ENCODE measurements around the gene GTSE1. TPM values are rescaled to one million over a fixed set of nuclear protein-coding genes. Genes with fewer than 3 reads are reported as not detected.

GTSE1 gene
- total RNA-seq, 1 donor from 2014 or later, result 16.7 TPM

DNA sequence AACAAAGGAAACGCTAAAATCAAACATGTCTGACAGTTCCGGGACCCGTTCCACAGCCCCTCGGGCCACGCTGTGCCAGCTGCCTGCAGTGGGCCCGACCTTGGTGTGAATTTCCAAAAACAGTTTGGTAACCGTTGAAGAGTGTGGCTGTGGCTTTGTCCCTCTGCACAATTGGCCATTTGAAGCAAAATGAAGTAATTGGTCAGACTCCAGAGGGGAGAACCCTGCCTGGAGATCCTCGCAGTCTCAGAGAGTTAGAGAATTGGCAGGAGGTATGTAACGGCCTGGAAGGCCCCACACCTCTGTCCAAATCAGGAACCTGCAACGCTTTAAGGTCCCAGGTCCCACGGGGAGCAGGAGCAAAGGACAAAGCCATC is 65.1 kb downstream of the GTSE1 start:
- H3K9me3 Mint-ChIP-seq, result peaks cover 7% of the 10 kb centered on the region
- H3K4me1 Mint-ChIP-seq, result no peaks in the 10 kb centered on the region
- no peaks in the 10 kb centered on the region for H3K27me3 Mint-ChIP-seq (ENCODE audit: low read depth)
- no peak for DNase-seq (ENCODE audit: low spot score in 2 of 2, unreplicated experiment in 2 of 2)
- peaks cover 31% of the 10 kb centered on the region for H3K36me3 Mint-ChIP-seq
- H3K4me3 Mint-ChIP-seq, result no peak overlapping the region
- no peak overlapping the region for H3K27ac Mint-ChIP-seq
- TF ChIP-seq, protein P1, sequence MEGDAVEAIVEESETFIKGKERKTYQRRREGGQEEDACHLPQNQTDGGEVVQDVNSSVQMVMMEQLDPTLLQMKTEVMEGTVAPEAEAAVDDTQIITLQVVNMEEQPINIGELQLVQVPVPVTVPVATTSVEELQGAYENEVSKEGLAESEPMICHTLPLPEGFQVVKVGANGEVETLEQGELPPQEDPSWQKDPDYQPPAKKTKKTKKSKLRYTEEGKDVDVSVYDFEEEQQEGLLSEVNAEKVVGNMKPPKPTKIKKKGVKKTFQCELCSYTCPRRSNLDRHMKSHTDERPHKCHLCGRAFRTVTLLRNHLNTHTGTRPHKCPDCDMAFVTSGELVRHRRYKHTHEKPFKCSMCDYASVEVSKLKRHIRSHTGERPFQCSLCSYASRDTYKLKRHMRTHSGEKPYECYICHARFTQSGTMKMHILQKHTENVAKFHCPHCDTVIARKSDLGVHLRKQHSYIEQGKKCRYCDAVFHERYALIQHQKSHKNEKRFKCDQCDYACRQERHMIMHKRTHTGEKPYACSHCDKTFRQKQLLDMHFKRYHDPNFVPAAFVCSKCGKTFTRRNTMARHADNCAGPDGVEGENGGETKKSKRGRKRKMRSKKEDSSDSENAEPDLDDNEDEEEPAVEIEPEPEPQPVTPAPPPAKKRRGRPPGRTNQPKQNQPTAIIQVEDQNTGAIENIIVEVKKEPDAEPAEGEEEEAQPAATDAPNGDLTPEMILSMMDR (IDR thresholded peaks at IDR 0.05; ENCODE audit: unreplicated experiment), result no peak

GRCh38 chr22:46362203-46362933 is 65.7 kb downstream of the GTSE1 start:
- Mint-ChIP-seq H3K4me3 (no peak overlapping the region), H3K36me3 (peaks cover 31% of the 10 kb centered on the region), H3K4me1 (no peaks in the 10 kb centered on the region), H3K9me3 (peaks cover 7% of the 10 kb centered on the region), H3K27ac (no peak overlapping the region), H3K27me3 (ENCODE audit: low read depth) (no peaks in the 10 kb centered on the region)
- DNase-seq (ENCODE audit: low spot score in 2 of 2, unreplicated experiment in 2 of 2), result no peak
- TF ChIP-seq, protein P1 (IDR thresholded peaks at IDR 0.05; ENCODE audit: unreplicated experiment), result no peak

DNA sequence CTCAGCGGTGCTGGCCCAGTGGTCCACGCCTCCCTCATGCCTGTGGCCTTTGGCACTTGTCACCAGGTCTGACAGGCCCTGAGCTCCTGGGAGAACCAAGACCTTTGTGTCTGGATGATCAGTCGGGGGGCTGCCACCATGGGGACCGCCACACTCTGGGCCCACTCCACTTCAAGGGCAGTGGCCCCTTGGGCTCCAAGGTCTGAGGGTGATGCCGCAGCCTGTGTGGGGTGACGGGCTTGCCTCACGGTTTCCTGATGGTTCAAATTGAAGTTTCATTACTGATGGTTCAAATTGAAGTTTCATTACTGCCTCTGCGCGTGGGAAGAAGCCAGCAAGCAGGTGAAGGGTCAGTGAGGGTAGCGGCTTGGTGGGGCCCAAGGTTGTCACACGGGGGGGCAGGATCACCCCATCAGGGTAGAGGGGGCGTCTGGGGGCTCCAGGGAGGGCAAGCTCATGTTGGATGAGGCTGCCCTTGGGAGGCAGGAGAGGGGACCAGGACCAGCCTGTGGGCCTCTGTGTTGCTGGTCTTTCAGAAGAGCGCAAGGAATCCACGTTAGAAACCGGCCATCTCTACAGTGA is 66.4 kb downstream of the GTSE1 start:
- TF ChIP-seq, protein P1 (IDR thresholded peaks at IDR 0.05; ENCODE audit: unreplicated experiment), result no peak
- Mint-ChIP-seq H3K27me3 (ENCODE audit: low read depth) (no peaks in the 10 kb centered on the region), H3K27ac (no peak overlapping the region)

GRCh38 chr22:46363611-46364321 is 67.1 kb downstream of the GTSE1 start:
- H3K4me3 Mint-ChIP-seq, result no peak overlapping the region
- H3K4me1 Mint-ChIP-seq, result no peaks in the 10 kb centered on the region
- H3K27ac Mint-ChIP-seq, result no peak overlapping the region
- no peak for DNase-seq (ENCODE audit: low spot score in 2 of 2, unreplicated experiment in 2 of 2)
- TF ChIP-seq, protein P1 (IDR thresholded peaks at IDR 0.05; ENCODE audit: unreplicated experiment), result no peak
- peaks cover 28% of the 10 kb centered on the region for H3K36me3 Mint-ChIP-seq
- peaks cover 7% of the 10 kb centered on the region for H3K9me3 Mint-ChIP-seq
- H3K27me3 Mint-ChIP-seq (ENCODE audit: low read depth), result no peaks in the 10 kb centered on the region

More for the DNA sequence above, 66.4 kb downstream of the GTSE1 start:
- peaks cover 31% of the 10 kb centered on the region for H3K36me3 Mint-ChIP-seq
- peaks cover 7% of the 10 kb centered on the region for H3K9me3 Mint-ChIP-seq
- H3K4me1 Mint-ChIP-seq, result no peaks in the 10 kb centered on the region
- no peak for DNase-seq (ENCODE audit: low spot score in 2 of 2, unreplicated experiment in 2 of 2)
- no peak overlapping the region for H3K4me3 Mint-ChIP-seq

- H3K36me3 Mint-ChIP-seq, result peaks cover 21% of the 10 kb centered on the region
- peaks cover 7% of the 10 kb centered on the region for H3K9me3 Mint-ChIP-seq
- H3K27me3 Mint-ChIP-seq (ENCODE audit: low read depth), result no peaks in the 10 kb centered on the region
Measured at GRCh38 chr22:46364341-46365165, 67.9 kb downstream of the GTSE1 start.

More at GRCh38 chr22:46364341-46365165, 67.9 kb downstream of the GTSE1 start:
- Mint-ChIP-seq H3K4me1 (no peaks in the 10 kb centered on the region), H3K27ac (no peak overlapping the region), H3K4me3 (no peak overlapping the region)
- TF ChIP-seq, protein P1 (IDR thresholded peaks at IDR 0.05; ENCODE audit: unreplicated experiment), result no peak
- DNase-seq (ENCODE audit: low spot score in 2 of 2, unreplicated experiment in 2 of 2), result no peak

Data from mesothelial cell of epicardium (in vitro differentiated cells).